ENCODE results near the gene CSF2.

GRCh38 chr5:132105688-132106087 lies 32.1 kb downstream of the CSF2 start:
- no peak for TF ChIP-seq RFX5 (IDR thresholded peaks at IDR 0.05; ENCODE audit: low read length)
- no peak for TF ChIP-seq EZH2phosphoT487 (IDR thresholded peaks at IDR 0.05; ENCODE audit: borderline replicate concordance, low read depth)
- no peak for TF ChIP-seq CTCF (IDR thresholded peaks at IDR 0.05)
- no peak for TF ChIP-seq TAF1 (IDR thresholded peaks at IDR 0.05; ENCODE audit: borderline replicate concordance, low read depth, low read length)
- TF ChIP-seq FOSL2 (IDR thresholded peaks at IDR 0.05; ENCODE audit: borderline replicate concordance, low read depth) = no peak
- TF ChIP-seq POLR2AphosphoS5 (IDR thresholded peaks at IDR 0.05; ENCODE audit: low read depth, low read length) = no peak
- no peak for TF ChIP-seq GABPA (IDR thresholded peaks at IDR 0.05; ENCODE audit: low read depth)
- no peak for TF ChIP-seq MAX (IDR thresholded peaks at IDR 0.05; ENCODE audit: low read depth)
- TF ChIP-seq FOXM1 (IDR thresholded peaks at IDR 0.05; ENCODE audit: low read depth) = no peak
- TF ChIP-seq, protein P1, sequence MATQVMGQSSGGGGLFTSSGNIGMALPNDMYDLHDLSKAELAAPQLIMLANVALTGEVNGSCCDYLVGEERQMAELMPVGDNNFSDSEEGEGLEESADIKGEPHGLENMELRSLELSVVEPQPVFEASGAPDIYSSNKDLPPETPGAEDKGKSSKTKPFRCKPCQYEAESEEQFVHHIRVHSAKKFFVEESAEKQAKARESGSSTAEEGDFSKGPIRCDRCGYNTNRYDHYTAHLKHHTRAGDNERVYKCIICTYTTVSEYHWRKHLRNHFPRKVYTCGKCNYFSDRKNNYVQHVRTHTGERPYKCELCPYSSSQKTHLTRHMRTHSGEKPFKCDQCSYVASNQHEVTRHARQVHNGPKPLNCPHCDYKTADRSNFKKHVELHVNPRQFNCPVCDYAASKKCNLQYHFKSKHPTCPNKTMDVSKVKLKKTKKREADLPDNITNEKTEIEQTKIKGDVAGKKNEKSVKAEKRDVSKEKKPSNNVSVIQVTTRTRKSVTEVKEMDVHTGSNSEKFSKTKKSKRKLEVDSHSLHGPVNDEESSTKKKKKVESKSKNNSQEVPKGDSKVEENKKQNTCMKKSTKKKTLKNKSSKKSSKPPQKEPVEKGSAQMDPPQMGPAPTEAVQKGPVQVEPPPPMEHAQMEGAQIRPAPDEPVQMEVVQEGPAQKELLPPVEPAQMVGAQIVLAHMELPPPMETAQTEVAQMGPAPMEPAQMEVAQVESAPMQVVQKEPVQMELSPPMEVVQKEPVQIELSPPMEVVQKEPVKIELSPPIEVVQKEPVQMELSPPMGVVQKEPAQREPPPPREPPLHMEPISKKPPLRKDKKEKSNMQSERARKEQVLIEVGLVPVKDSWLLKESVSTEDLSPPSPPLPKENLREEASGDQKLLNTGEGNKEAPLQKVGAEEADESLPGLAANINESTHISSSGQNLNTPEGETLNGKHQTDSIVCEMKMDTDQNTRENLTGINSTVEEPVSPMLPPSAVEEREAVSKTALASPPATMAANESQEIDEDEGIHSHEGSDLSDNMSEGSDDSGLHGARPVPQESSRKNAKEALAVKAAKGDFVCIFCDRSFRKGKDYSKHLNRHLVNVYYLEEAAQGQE (IDR thresholded peaks at IDR 0.05; ENCODE audit: low read depth, low read length) = no peak
- TF ChIP-seq RCOR1 (IDR thresholded peaks at IDR 0.05; ENCODE audit: low read length) = no peak
